Activated CD4-positive, alpha-beta T cell treated with anti-CD3 and anti-CD28 coated beads, Interleukin-2, amount 10 ng/mL, durations not matched to agents 7 days and 5 days (primary cell): Measurements from ENCODE around the gene UROS. TPM values are rescaled to one million over a fixed set of nuclear protein-coding genes. Genes with fewer than 3 reads are reported as not detected.
A peak's percentile ranks its signal among the peaks of the same experiment; 100 is the strongest.

Source experiments
- CTCF ChIA-PET: fragments of 350-600 bp; sonication (Branson Sonifier 250); formaldehyde crosslinking; loops from one replicate; lab custom pipeline; 2021; ENCODE audit warnings: antibody characterized with exemption; lab: Charles Lee
- POLR2A ChIA-PET: fragments of 350-600 bp; sonication (Branson Sonifier 250); formaldehyde crosslinking; loops from one replicate; lab custom pipeline; 2021; ENCODE audit warnings: antibody characterized with exemption; lab: Charles Lee
- DNase-seq: peaks from one replicate; pipeline ENCODE4 v3.0.0-alpha.2; 2020
- H3K27ac Mint-ChIP-seq: one replicate; pipeline ENCODE4 v1.8.0; 2021; ENCODE audit warnings: mild to moderate bottlenecking, moderate library complexity, mixed read lengths
- H3K27me3 Mint-ChIP-seq: one replicate; pipeline ENCODE4 v1.8.0; 2021; ENCODE audit warnings: mixed read lengths
- H3K36me3 Mint-ChIP-seq: one replicate; pipeline ENCODE4 v1.8.0; 2021; ENCODE audit warnings: low read depth, mixed read lengths
- H3K4me1 Mint-ChIP-seq: one replicate; pipeline ENCODE4 v1.8.0; 2021; ENCODE audit warnings: mixed read lengths
- H3K4me3 Mint-ChIP-seq: one replicate; pipeline ENCODE4 v1.8.0; 2021; ENCODE audit warnings: mild to moderate bottlenecking, moderate library complexity, mixed read lengths
- H3K9me3 Mint-ChIP-seq: one replicate; pipeline ENCODE4 v1.8.0; 2021; ENCODE audit warnings: mixed read lengths
- total RNA-seq, 2 experiments: library from RNA; stranded (reverse); gene quantifications; one replicate each; pipeline ENCODE4 v1.2.3, GENCODE V29; 2021

Gene UROS
- 10 to 100 TPM; 40.4 to 43.3 TPM for total RNA-seq

GRCh38 chr10:125822878-125823662 is at the start of gene UROS, which contains the start of gene BCCIP:
TSS of gene UROS (minus strand) at chr10:125823258. CDS start at chr10:125816499, 6,759 bp downstream.
TSS of gene BCCIP (plus strand) at chr10:125823546. CDS start at chr10:125823558, 12 bp downstream.
- ChIA-PET POLR2A (no interaction called here), CTCF (no interaction called here)
- Mint-ChIP-seq H3K4me1 (peaks cover 32% of the 10 kb centered on the region), H3K36me3 (peaks cover 13% of the 10 kb centered on the region), H3K4me3 (peak within 1 kb of the TSS; percentile 73), H3K27ac (peak within 1 kb of the TSS; percentile 61), H3K9me3 (no peaks in the 10 kb centered on the region), H3K27me3 (no peaks in the 10 kb centered on the region)
- DNase-seq = peak; percentile 93

- ChIA-PET CTCF (interaction anchor here (1.4 kb wide), 1 partner anchor 11 kb away, joined by 3 read pairs; no protein-coding TSS in a partner anchor), POLR2A (no interaction called here)
- H3K9me3 Mint-ChIP-seq = peaks cover 9% of the 10 kb centered on the region
- H3K27me3 Mint-ChIP-seq = no peaks in the 10 kb centered on the region
- H3K36me3 Mint-ChIP-seq = peaks cover 7% of the 10 kb centered on the region
- H3K4me3 Mint-ChIP-seq = no peak overlapping the region
- no peaks in the 10 kb centered on the region for H3K4me1 Mint-ChIP-seq
- DNase-seq = no peak
- H3K27ac Mint-ChIP-seq = no peak overlapping the region
Measured at GRCh38 chr10:125871338-125871737, 48.3 kb upstream of the UROS start.

- ChIA-PET POLR2A (no interaction called here), CTCF (interaction anchor here (1.1 to 1.4 kb wide), 3 partner anchors 9 to 12 kb away, joined by 3 read pairs; no protein-coding TSS in a partner anchor)
- Mint-ChIP-seq H3K27me3 (no peaks in the 10 kb centered on the region), H3K9me3 (no peaks in the 10 kb centered on the region), H3K36me3 (no peaks in the 10 kb centered on the region), H3K27ac (no peak overlapping the region), H3K4me1 (no peaks in the 10 kb centered on the region), H3K4me3 (no peak overlapping the region)
- DNase-seq = peak; percentile 40
Measured at GRCh38 chr10:125868372-125868975, 45.4 kb upstream of the UROS start.

- no peak for DNase-seq
- CTCF ChIA-PET = interaction anchor here (1.0 kb wide), 1 partner anchor 10 kb away, joined by 3 read pairs; no protein-coding TSS in a partner anchor
- POLR2A ChIA-PET = no interaction called here
- Mint-ChIP-seq H3K9me3 (no peaks in the 10 kb centered on the region), H3K36me3 (no peaks in the 10 kb centered on the region), H3K27ac (no peak overlapping the region), H3K4me3 (no peak overlapping the region), H3K27me3 (no peaks in the 10 kb centered on the region), H3K4me1 (no peaks in the 10 kb centered on the region)
Measured at GRCh38 chr10:125866421-125867029, 43.5 kb upstream of the UROS start.

- Mint-ChIP-seq H3K27me3 (no peaks in the 10 kb centered on the region), H3K27ac (no peak overlapping the region), H3K4me3 (no peak overlapping the region), H3K4me1 (no peaks in the 10 kb centered on the region), H3K9me3 (no peaks in the 10 kb centered on the region), H3K36me3 (no peaks in the 10 kb centered on the region)
- POLR2A ChIA-PET = no interaction called here
- CTCF ChIA-PET = interaction anchor here (1.0 kb wide), 1 partner anchor 8 kb away, joined by 3 read pairs; no protein-coding TSS in a partner anchor
- DNase-seq = no peak
Measured at GRCh38 chr10:125865120-125865519, 42.1 kb upstream of the UROS start.

GRCh38 chr10:125859128-125859817 is 36.2 kb upstream of the UROS start:
- ChIA-PET POLR2A (no interaction called here), CTCF (interaction anchor here (0.6 to 0.8 kb wide), 3 partner anchors 10 to 54 kb away, joined by 3 read pairs; no protein-coding TSS in a partner anchor)
- no peak for DNase-seq
- Mint-ChIP-seq H3K27ac (no peak overlapping the region), H3K4me1 (no peaks in the 10 kb centered on the region), H3K9me3 (no peaks in the 10 kb centered on the region), H3K4me3 (no peak overlapping the region), H3K27me3 (no peaks in the 10 kb centered on the region), H3K36me3 (no peaks in the 10 kb centered on the region)

GRCh38 chr10:125857185-125857760 is 34.2 kb upstream of the UROS start:
- CTCF ChIA-PET = interaction anchor here (0.7 to 1.2 kb wide), 3 partner anchors 9 to 23 kb away, joined by 3 read pairs; no protein-coding TSS in a partner anchor
- Mint-ChIP-seq H3K27me3 (no peaks in the 10 kb centered on the region), H3K9me3 (no peaks in the 10 kb centered on the region)

GRCh38 chr10:125852487-125852886 is 29.4 kb upstream of the UROS start:
- H3K9me3 Mint-ChIP-seq = no peaks in the 10 kb centered on the region
- H3K36me3 Mint-ChIP-seq = peaks cover 4% of the 10 kb centered on the region
- no peak overlapping the region for H3K4me3 Mint-ChIP-seq
- H3K27ac Mint-ChIP-seq = no peak overlapping the region
- no peaks in the 10 kb centered on the region for H3K27me3 Mint-ChIP-seq
- no peak for DNase-seq
- ChIA-PET CTCF (no interaction called here), POLR2A (no interaction called here)
- no peaks in the 10 kb centered on the region for H3K4me1 Mint-ChIP-seq

More at GRCh38 chr10:125857185-125857760, 34.2 kb upstream of the UROS start:
- Mint-ChIP-seq H3K4me1 (no peaks in the 10 kb centered on the region), H3K4me3 (no peak overlapping the region), H3K27ac (no peak overlapping the region), H3K36me3 (peaks cover 2% of the 10 kb centered on the region)
- POLR2A ChIA-PET = no interaction called here
- DNase-seq = no peak

GRCh38 chr10:125850766-125851731 is 28.0 kb upstream of the UROS start:
- ChIA-PET CTCF (interaction anchor here (0.8 kb wide), 1 partner anchor 10 kb away, joined by 3 read pairs; no protein-coding TSS in a partner anchor), POLR2A (no interaction called here)
- H3K36me3 Mint-ChIP-seq = peaks cover 4% of the 10 kb centered on the region
- no peaks in the 10 kb centered on the region for H3K27me3 Mint-ChIP-seq
- H3K9me3 Mint-ChIP-seq = no peaks in the 10 kb centered on the region
- no peak overlapping the region for H3K27ac Mint-ChIP-seq
- no peak for DNase-seq
- no peak overlapping the region for H3K4me3 Mint-ChIP-seq
- H3K4me1 Mint-ChIP-seq = no peaks in the 10 kb centered on the region

- POLR2A ChIA-PET = no interaction called here
- H3K36me3 Mint-ChIP-seq = peaks cover 4% of the 10 kb centered on the region
Measured at GRCh38 chr10:125849448-125849847, 26.4 kb upstream of the UROS start.

GRCh38 chr10:125848857-125849256 is 25.8 kb upstream of the UROS start:
- ChIA-PET POLR2A (no interaction called here), CTCF (no interaction called here)
- Mint-ChIP-seq H3K27me3 (no peaks in the 10 kb centered on the region), H3K4me1 (no peaks in the 10 kb centered on the region), H3K9me3 (no peaks in the 10 kb centered on the region), H3K27ac (no peak overlapping the region), H3K36me3 (peaks cover 5% of the 10 kb centered on the region), H3K4me3 (no peak overlapping the region)
- no peak for DNase-seq

More at GRCh38 chr10:125849448-125849847, 26.4 kb upstream of the UROS start:
- DNase-seq = no peak
- Mint-ChIP-seq H3K27ac (no peak overlapping the region), H3K4me1 (no peaks in the 10 kb centered on the region), H3K27me3 (no peaks in the 10 kb centered on the region), H3K4me3 (no peak overlapping the region), H3K9me3 (no peaks in the 10 kb centered on the region)
- CTCF ChIA-PET = no interaction called here
